ENCODE data around the gene CHCHD4. TPM values are rescaled to one million over a fixed set of nuclear protein-coding genes. Genes with fewer than 3 reads are reported as not detected.
A peak's percentile ranks its signal among the peaks of the same experiment; 100 is the strongest.
"Not testable (repeated sequence)": the region's sequence is repeated elsewhere in the genome, so short reads cannot be mapped to it uniquely, and the experiment has no call there.

The CHCHD4 gene
- total and polyA plus RNA-seq, 9 donors = 10.1 to 22.2 (median 12.2) TPM

DNA sequence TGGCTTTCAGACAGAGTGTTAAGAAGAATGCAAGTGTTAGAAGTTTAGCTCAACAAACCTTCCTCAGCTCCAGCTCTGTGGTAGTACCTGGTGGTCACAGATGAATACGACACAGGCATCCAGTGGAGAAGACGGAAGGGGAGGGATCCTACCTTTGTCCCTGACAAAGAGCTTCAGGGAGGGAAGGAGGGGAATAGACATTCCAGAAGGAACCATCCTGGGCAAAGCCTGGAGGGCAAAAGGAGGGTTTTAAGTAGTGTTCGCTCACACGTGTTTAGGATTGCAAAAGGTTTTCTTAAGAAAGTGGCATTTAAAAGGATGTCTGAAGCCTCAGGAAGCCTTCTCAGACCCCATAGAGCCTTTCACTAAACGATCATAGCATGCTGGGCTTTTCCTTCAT, 2.8 kb downstream of the CHCHD4 start:
- TF ChIP-seq, protein P1, sequence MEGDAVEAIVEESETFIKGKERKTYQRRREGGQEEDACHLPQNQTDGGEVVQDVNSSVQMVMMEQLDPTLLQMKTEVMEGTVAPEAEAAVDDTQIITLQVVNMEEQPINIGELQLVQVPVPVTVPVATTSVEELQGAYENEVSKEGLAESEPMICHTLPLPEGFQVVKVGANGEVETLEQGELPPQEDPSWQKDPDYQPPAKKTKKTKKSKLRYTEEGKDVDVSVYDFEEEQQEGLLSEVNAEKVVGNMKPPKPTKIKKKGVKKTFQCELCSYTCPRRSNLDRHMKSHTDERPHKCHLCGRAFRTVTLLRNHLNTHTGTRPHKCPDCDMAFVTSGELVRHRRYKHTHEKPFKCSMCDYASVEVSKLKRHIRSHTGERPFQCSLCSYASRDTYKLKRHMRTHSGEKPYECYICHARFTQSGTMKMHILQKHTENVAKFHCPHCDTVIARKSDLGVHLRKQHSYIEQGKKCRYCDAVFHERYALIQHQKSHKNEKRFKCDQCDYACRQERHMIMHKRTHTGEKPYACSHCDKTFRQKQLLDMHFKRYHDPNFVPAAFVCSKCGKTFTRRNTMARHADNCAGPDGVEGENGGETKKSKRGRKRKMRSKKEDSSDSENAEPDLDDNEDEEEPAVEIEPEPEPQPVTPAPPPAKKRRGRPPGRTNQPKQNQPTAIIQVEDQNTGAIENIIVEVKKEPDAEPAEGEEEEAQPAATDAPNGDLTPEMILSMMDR (IDR thresholded peaks at IDR 0.05) = no peak
- TF ChIP-seq EP300 (IDR thresholded peaks at IDR 0.05) (no peak), POLR2A (IDR thresholded peaks at IDR 0.05) (no peak)
- no peak overlapping the region for H3K4me3 ChIP-seq
- no peaks in the 10 kb centered on the region for H3K27me3 ChIP-seq
- H3K27ac ChIP-seq = no peak overlapping the region
- 83 to 94% (median 89%) methylated on average over 5 of the region's 5 CpGs for WGBS, 3 donors
- no peaks in the 10 kb centered on the region for H3K9me3 ChIP-seq
- no peaks in the 10 kb centered on the region for H3K36me3 ChIP-seq
- no peak for DNase-seq
- intact Hi-C loops (cut with DNase I) = loop anchor here in 2 of 4 donors (10.0 kb wide), 2 partner anchors 53 to 227 kb away; partner anchors contain the start of genes LSM3 (in 1 of the 2) and XPC (in 1 of the 2)
- H3K4me1 ChIP-seq (ENCODE audit: insufficient read depth) = peaks cover 23% of the 10 kb centered on the region

DNA sequence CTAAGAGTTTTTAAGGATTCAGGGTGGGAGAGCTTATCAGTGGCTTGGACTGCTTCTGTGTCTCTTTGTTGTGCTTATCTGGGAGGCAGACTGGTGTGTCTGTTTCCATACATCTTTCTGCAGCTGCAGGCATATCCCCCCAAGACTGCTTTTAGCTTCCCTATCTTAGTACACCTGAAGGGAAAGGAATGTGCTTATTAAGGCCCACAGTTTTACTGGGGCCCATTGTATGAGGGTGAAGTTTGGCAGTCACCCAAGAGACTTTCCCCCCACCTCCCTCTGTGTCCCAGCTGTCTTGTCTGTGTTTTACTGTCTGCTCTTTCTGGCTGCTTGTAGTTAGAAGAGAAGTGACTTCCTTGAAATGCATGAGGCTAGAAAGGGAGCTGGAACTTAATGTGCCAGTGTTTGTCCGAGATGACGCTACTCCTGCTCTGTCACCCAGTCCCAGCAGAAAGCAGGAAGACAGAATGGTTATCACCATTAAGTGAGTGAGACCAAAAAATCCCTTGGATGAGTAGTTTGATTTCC, 3.7 kb downstream of the CHCHD4 start:
- H3K9me3 ChIP-seq, H3K27me3 ChIP-seq, H3K36me3 ChIP-seq, H3K4me3 ChIP-seq, H3K27ac ChIP-seq, DNase-seq: not testable (repeated sequence)
- peaks cover 16% of the 10 kb centered on the region for H3K4me1 ChIP-seq (ENCODE audit: insufficient read depth)
- intact Hi-C loops (cut with DNase I) = loop anchor here in 2 of 4 donors (10.0 kb wide), 2 partner anchors 54 to 226 kb away; partner anchors contain the start of genes LSM3 (in 1 of the 2) and XPC (in 1 of the 2)
- 94 to 100% (median 98%) methylated on average over 2 of the region's 2 CpGs for WGBS, 3 donors

DNA sequence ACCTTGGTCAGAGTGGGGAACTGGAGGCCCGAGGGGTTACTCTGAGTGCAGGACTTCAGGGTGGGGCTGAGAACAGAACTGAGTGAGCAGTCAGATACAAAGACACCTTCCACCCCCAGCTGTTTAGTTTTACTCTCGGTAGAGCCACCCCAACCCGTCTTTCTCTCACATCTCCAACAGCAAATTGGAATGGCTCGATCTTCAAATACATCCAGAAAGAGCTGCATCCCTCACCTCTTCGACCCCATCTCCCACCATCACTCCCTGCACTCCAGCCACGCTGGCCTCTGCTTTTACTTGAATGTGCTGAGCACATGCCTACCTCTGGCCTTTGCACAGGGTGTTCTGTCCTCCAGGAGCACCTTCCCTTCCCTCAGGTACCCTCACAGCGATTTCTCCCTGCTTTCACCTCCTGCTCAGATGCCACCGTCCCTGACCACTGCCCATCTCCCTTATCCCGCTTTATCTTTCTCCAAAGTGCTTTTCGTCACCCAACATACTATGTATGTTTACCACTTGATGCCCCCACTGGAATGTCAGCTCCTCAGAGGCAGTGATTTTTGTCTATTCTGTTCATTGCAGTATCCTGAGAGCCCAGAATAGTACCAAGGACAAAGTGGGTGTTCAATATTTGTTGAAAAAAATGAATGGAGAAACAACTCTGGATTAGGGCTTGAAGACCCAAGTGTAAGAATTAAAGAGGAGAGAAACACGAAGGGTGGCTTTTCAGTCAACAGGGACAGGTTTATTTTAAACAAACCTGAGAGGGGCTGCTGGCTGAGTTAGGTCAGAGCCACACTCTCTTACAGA, 4.4 kb downstream of the CHCHD4 start:
- Histone ChIP-seq H3K27ac (no peak overlapping the region), H3K4me3 (no peak overlapping the region), H3K4me1 (ENCODE audit: insufficient read depth) (peaks cover 16% of the 10 kb centered on the region), H3K27me3 (no peaks in the 10 kb centered on the region), H3K9me3 (no peaks in the 10 kb centered on the region), H3K36me3 (no peaks in the 10 kb centered on the region)
- intact Hi-C loops (cut with DNase I) = loop anchor here in 2 of 4 donors (10.0 kb wide), 2 partner anchors 54 to 226 kb away; partner anchors contain the start of genes LSM3 (in 1 of the 2) and XPC (in 1 of the 2)
- TF ChIP-seq, protein P1 (IDR thresholded peaks at IDR 0.05) = no peak
- no peak for TF ChIP-seq POLR2A (IDR thresholded peaks at IDR 0.05)
- no peak for TF ChIP-seq EP300 (IDR thresholded peaks at IDR 0.05)
- no peak for DNase-seq
- 95 to 96% (median 95%) methylated on average over 11 of the region's 11 CpGs for whole genome bisulfite sequencing, 3 donors

DNA sequence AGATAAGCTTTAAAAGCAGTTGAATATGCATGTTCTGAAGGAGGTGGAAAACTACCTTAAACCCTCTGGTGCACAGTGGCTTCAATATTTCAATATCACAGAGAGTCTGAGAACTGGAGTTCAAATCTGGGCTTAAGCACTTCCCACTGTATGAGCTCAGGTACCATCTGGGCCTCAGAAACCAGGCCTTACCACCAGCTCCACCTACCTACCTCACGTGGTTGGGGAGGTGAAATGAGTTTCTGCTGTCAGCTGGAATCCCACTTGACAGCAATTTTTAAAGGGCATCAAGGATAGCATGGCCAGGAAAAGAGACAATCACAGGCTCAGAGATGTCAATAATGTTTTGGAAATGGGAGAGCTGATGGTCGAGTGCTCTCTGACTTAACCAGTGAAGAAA, 5.0 kb downstream of the CHCHD4 start:
- intact Hi-C loops (cut with DNase I) = loop anchor here in 3 of 4 donors (5.0 to 10.0 kb wide), 3 partner anchors 55 to 225 kb away; partner anchors contain the start of genes LSM3 (in 1 of the 3) and XPC (in 1 of the 3)
- H3K4me3 ChIP-seq = no peak overlapping the region
- no peaks in the 10 kb centered on the region for H3K27me3 ChIP-seq
- H3K4me1 ChIP-seq (ENCODE audit: insufficient read depth) = peaks cover 16% of the 10 kb centered on the region
- TF ChIP-seq, protein P1 (IDR thresholded peaks at IDR 0.05) = no peak
- no peak for TF ChIP-seq POLR2A (IDR thresholded peaks at IDR 0.05)
- no peak for TF ChIP-seq EP300 (IDR thresholded peaks at IDR 0.05)
- no peaks in the 10 kb centered on the region for H3K9me3 ChIP-seq
- peak overlapping the region in 1 of 2 donors; percentile 77 for H3K27ac ChIP-seq
- 83 to 89% (median 89%) methylated on average over 2 of the region's 2 CpGs for WGBS, 3 donors
- no peak for DNase-seq
- no peaks in the 10 kb centered on the region for H3K36me3 ChIP-seq

All from ovary (tissue), 9 donors.